Right renal pelvis (tissue), 4 donors: ENCODE measurements around the gene NOX5. TPM values are rescaled to one million over a fixed set of nuclear protein-coding genes. Genes with fewer than 3 reads are reported as not detected.

Experiments used
- DNase-seq, 4 donors: peaks; one replicate each; pipeline ENCODE4 v3.0.0-alpha.2; 2013; ENCODE audit warnings: low read depth in 4 of 4, low spot score in 3 of 4, missing footprints in 1 of 4
- polyA plus RNA-seq, 4 donors: library from polyadenylated mRNA; unstranded; fragments of 120-200 nt; gene quantifications; one replicate each; pipeline ENCODE4 v1.2.1, GENCODE V29; 2013; ENCODE audit not compliant: insufficient read length in 4 of 4

The NOX5 gene
- polyA plus RNA-seq, 4 donors: 0.48 to 0.89 (median 0.56) TPM

- no peak for DNase-seq
These were observed 66.1 kb downstream of the NOX5 start for GRCh38 chr15:69080295-69081248.

GRCh38 chr15:69081310-69082004 lies 67.0 kb downstream of the NOX5 start:
- DNase-seq: no peak

GRCh38 chr15:69082021-69082502 lies 67.6 kb downstream of the NOX5 start:
- DNase-seq: no peak

GRCh38 chr15:69082554-69082953 lies 68.1 kb downstream of the NOX5 start:
- DNase-seq: no peak

- no peak for DNase-seq
These were observed 70.0 kb downstream of the NOX5 start for GRCh38 chr15:69084404-69085030.

- no peak for DNase-seq
These were observed 71.0 kb downstream of the NOX5 start for GRCh38 chr15:69085325-69086081.

- no peak for DNase-seq
These were observed 72.1 kb downstream of the NOX5 start for GRCh38 chr15:69086427-69087204.

- DNase-seq: no peak
These were observed 73.0 kb downstream of the NOX5 start for GRCh38 chr15:69087366-69087976.

- DNase-seq: no peak
These were observed 73.9 kb downstream of the NOX5 start for GRCh38 chr15:69088300-69088965.

GRCh38 chr15:69089258-69089657 lies 74.8 kb downstream of the NOX5 start:
- DNase-seq: no peak

GRCh38 chr15:69090197-69090948 lies 75.9 kb downstream of the NOX5 start:
- no peak for DNase-seq

GRCh38 chr15:69091654-69092053 lies 77.2 kb downstream of the NOX5 start:
- no peak for DNase-seq

GRCh38 chr15:69092159-69092558 lies 77.7 kb downstream of the NOX5 start:
- DNase-seq: no peak

- no peak for DNase-seq
These were observed 78.6 kb downstream of the NOX5 start for GRCh38 chr15:69093127-69093526.

GRCh38 chr15:69093614-69094013 lies 79.1 kb downstream of the NOX5 start:
- DNase-seq: no peak

GRCh38 chr15:69094124-69094921 lies 79.8 kb downstream of the NOX5 start:
- DNase-seq: no peak

GRCh38 chr15:69095274-69095673 lies 80.8 kb downstream of the NOX5 start:
- no peak for DNase-seq
